ENCODE measurements around the gene ATXN2.
"Not testable (repeated sequence)": the region's sequence is repeated elsewhere in the genome, so short reads cannot be mapped to it uniquely, and the experiment has no call there.

Gene ATXN2

GRCh38 chr12:111598637-111599452 is at the start of gene ATXN2:
ATXN2 (minus strand) TSS chr12:111599315; CDS start chr12:111599034, 281 bp downstream.
- FAIRE-seq (no peak), DNase-seq (ENCODE audit: extremely low spot score, insufficient read length, low read depth) (peak; percentile 76)

DNA sequence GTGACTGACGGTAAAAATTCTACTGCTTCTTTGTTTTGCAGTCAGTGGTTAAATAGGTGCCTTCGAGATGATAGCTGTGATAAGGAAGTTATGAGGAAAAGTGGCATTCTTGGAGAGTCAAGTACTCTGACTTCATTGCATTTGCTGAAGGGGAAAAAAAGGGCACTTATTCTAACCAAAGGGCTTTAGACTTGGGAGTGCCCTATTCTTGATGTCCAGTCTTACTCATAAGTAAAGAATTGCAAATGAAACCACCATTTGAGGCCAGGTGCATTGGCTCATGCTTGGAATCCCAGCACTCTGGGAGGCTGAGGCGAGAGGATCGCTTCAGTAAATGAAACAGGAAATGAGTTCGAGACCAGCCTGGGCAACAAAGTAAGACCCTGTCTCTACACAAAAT is 46.3 kb upstream of the ATXN2 start:
- no peak for DNase-seq (ENCODE audit: extremely low spot score, insufficient read length, low read depth)
- no peak for FAIRE-seq

- FAIRE-seq, result no peak
- no peak for DNase-seq (ENCODE audit: extremely low spot score, insufficient read length, low read depth)
Measured at GRCh38 chr12:111643427-111643826, 44.3 kb upstream of the ATXN2 start.

- DNase-seq (ENCODE audit: extremely low spot score, insufficient read length, low read depth), result no peak
- no peak for FAIRE-seq
Measured at GRCh38 chr12:111642681-111643426, 43.7 kb upstream of the ATXN2 start.

- FAIRE-seq (no peak), DNase-seq (ENCODE audit: extremely low spot score, insufficient read length, low read depth) (no peak)
Measured at GRCh38 chr12:111640506-111640905, 41.4 kb upstream of the ATXN2 start.

- DNase-seq (ENCODE audit: extremely low spot score, insufficient read length, low read depth) (no peak), FAIRE-seq (no peak)
Measured at GRCh38 chr12:111638556-111638955, 39.4 kb upstream of the ATXN2 start.

DNA sequence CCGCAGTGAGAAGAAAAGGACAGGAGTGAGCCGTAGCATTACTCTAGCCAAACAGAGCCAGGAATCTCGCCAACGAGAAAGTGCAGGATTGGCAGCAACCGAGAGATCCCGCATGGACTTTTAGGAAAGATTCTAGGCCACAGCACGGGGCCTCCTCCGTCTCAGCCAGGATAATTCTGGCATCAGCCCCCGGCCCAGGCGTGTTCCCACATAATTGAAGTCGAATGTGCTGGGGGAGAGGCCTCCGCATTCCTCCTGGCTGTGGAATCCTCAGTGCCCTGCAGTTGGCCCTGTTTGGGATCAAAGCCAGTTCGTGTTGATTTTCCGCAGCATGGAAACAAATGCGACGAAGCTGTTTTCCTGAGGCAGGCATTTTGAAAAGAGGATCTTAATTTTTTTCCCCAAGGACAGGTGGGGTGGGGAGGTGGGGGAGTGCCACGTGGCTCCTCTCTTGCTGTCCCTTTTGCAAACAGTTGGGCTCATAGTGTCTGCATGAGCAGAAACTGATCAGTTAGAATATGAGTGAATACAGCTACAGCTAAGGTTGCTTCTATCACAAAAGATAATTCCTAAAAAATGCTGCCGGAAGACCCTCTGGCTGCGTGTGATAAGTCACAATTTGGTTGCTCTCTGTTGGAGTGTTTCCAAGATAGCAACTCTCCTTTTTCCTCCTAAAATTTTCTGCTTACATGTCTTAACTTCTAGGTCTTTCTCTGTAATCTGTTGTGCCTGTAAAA is 37.3 kb upstream of the ATXN2 start:
- no peak for FAIRE-seq

DNA sequence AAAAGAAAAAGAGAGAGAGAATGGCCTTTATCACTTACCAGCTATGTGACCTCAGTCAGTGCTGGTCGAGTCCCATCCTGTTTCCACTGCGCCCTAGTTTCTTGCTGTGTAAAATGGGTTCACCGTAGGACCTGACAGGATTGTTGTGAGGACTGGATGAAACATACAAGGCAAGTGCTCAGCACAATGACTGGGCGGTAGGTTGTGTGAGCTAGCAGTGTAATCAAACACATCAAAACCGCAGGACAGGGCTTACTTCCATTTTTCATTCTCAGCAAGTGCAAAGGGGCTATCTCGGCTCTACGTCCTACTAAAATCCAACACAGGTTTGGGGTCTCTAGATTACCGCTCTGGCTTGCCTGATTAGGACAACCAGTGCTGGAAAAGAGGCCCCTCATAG is 36.4 kb upstream of the ATXN2 start:
- no peak for DNase-seq (ENCODE audit: extremely low spot score, insufficient read length, low read depth)
- no peak for FAIRE-seq

More for the DNA sequence above, 37.3 kb upstream of the ATXN2 start:
- no peak for DNase-seq (ENCODE audit: extremely low spot score, insufficient read length, low read depth)

GRCh38 chr12:111628505-111629260 is 29.6 kb upstream of the ATXN2 start:
- FAIRE-seq (no peak), DNase-seq (ENCODE audit: extremely low spot score, insufficient read length, low read depth) (no peak)

DNA sequence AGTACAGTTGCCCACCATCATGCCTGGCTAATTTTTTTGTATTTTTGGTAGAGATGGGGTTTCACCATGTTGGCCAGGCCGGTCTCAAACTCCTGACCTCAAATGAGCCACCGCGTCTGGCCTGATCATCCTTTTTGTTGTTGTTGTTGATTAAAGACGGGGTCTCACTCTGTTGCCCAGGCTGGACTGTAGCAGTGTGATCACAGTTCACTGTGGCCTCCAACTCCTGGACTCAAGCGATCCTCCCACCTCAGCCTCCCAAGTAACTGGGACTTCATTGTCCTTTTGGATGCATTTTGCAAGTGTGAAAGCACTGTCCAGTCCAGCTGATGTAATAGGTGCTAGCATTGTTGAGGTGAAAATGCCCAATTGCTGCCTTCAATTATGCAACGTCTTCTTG is 27.1 kb upstream of the ATXN2 start:
- DNase-seq (ENCODE audit: extremely low spot score, insufficient read length, low read depth), result no peak
- FAIRE-seq, result no peak

- no peak for DNase-seq (ENCODE audit: extremely low spot score, insufficient read length, low read depth)
- no peak for FAIRE-seq
Measured at GRCh38 chr12:111624540-111624939, 25.4 kb upstream of the ATXN2 start.

GRCh38 chr12:111617841-111618240 is 18.7 kb upstream of the ATXN2 start:
- FAIRE-seq; DNase-seq (ENCODE audit: extremely low spot score, insufficient read length, low read depth): not testable (repeated sequence)

GRCh38 chr12:111616177-111616623 is 17.1 kb upstream of the ATXN2 start:
- FAIRE-seq, result no peak
- DNase-seq (ENCODE audit: extremely low spot score, insufficient read length, low read depth), result no peak

DNA sequence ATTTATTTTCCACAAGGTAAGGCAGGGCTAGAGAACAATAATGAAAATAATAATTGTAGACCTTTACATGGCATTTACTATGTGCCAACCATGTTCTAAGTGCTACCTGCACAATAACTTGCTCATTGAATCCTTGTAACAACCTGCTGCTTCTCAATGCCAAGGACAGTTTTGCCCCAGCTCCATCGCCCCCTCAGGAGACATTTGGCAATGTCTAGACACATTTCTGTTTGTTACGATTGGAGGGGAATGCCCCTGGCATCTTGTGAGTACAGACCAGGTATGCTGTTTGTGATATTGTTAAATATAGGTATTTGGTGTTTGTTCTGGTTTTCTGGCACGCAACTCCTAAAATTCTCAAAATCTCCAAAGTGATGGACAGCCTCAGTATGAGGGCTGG is 8.1 kb upstream of the ATXN2 start:
- no peak for DNase-seq (ENCODE audit: extremely low spot score, insufficient read length, low read depth)
- FAIRE-seq, result no peak

- DNase-seq (ENCODE audit: extremely low spot score, insufficient read length, low read depth) (no peak), FAIRE-seq (no peak)
Measured at GRCh38 chr12:111606767-111607230, 7.7 kb upstream of the ATXN2 start.

GRCh38 chr12:111605911-111606766 is 7.0 kb upstream of the ATXN2 start:
- DNase-seq (ENCODE audit: extremely low spot score, insufficient read length, low read depth) (no peak), FAIRE-seq (no peak)

- FAIRE-seq; DNase-seq (ENCODE audit: extremely low spot score, insufficient read length, low read depth): not testable (repeated sequence)
Measured at GRCh38 chr12:111602857-111603256, 3.7 kb upstream of the ATXN2 start.

DNA sequence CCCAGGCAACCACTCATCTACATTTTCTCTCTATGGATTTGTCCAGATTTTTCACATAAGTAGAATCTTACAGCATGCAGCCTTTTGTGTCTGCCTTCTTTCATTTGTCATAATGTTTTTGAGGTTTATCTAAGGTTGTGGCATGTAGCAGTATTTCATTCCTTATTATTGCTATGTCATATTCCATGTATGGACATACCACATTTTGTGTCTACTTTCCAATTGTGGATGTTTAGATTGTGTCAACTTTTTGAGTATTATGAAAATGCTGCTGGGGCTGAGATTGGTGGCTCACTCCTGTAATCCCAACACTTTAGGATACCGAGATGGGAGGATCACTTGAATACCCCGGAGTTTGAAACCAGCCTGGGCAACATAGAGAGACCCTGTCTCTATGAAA is 3.2 kb upstream of the ATXN2 start:
- no peak for FAIRE-seq
- DNase-seq (ENCODE audit: extremely low spot score, insufficient read length, low read depth), result no peak

- not testable (repeated sequence) for FAIRE-seq
Measured at GRCh38 chr12:111600986-111601385, 1.9 kb upstream of the ATXN2 start.

More at GRCh38 chr12:111600986-111601385, 1.9 kb upstream of the ATXN2 start:
- not testable (repeated sequence) for DNase-seq (ENCODE audit: extremely low spot score, insufficient read length, low read depth)
